ENCODE data around the gene BMAL1.

The BMAL1 gene

DNA sequence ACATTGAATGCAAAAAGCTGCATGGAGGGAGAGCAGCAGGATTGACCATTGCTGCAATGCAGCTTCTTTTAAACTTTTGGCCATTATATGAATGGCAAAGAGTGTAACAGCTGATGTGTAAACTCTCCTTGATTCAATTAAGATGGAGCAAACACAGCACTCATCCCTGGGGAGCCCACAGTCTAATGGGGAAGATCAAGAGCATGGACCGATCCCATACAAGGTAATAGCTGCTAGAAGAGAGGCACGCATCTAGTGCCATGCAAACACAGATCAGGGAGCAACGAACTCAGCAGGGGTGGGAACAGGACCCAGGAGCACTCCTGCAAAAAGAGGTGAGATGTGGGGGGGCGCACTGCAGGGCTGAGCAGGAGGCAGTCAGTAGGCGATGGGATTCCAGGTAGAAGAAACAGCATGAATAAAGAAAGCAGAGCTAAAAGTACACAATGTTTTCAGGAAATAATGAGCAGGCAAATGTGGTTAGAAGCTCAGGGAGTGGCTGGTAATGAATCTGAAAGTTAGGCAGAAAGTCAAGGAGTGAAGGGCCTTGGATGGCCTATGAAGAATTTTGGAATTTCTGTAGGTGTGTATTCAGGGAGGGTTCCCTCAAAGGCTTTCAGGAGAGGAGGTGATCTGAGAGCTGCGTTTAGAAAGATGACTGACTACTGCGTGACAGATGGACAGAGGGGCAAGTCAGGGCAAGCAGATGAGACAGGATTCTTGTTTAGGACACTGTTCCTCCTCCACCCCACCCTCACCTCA lies 17.2 kb upstream of the BMAL1 start:
- no peak for FAIRE-seq
- no peak for TF ChIP-seq SPI1 (IDR thresholded peaks at IDR 0.05; ENCODE audit: low read depth, low read length)
- no peak for TF ChIP-seq TAF1 (IDR thresholded peaks at IDR 0.05; ENCODE audit: low read depth, low read length)
- no peak for TF ChIP-seq PAX5 (IDR thresholded peaks at IDR 0.05; ENCODE audit: insufficient read depth, low read length, severe bottlenecking)
- TF ChIP-seq POLR2AphosphoS5 (IDR thresholded peaks at IDR 0.05; ENCODE audit: low read depth, low read length): no peak
- TF ChIP-seq POLR2A (IDR thresholded peaks at IDR 0.05; ENCODE audit: low read depth, low read length): no peak
- no peak for TF ChIP-seq POU2F2 (IDR thresholded peaks at IDR 0.05; ENCODE audit: low read depth, low read length)
- no peak for DNase-seq (ENCODE audit: insufficient read length, low spot score)

DNA sequence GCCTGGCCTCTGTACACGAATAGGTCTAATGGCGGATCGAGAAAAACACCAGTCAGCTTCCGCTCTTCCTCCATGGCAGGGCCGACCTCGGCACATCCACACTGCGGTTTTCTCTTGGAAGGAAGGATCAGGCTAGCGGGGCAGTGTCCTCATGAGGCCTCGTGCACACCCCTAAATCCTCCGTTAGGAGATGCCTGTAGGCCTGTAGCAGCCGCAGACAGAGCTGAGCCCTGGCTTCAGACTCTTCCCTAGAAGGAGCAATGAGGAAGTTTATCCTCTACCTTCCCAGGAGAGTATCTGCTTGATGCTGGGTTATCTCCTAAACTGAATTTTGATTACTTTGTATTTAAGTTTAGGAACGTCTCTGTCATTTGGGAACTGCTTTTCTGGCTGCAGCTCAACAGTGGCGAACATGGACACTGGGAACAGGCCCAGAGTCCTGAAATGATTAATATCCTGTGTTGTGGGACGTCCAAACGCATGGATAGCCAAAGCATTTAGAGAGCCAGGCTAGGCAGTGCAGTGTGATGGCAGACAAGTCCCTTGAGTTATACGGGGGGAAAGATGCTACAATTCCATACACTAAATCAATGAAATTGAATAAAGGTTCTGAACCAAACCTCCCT lies 16.5 kb upstream of the BMAL1 start:
- FAIRE-seq (no peak), DNase-seq (ENCODE audit: insufficient read length, low spot score) (no peak)
- TF ChIP-seq SPI1 (IDR thresholded peaks at IDR 0.05; ENCODE audit: low read depth, low read length) (no peak), TAF1 (IDR thresholded peaks at IDR 0.05; ENCODE audit: low read depth, low read length) (no peak)

DNA sequence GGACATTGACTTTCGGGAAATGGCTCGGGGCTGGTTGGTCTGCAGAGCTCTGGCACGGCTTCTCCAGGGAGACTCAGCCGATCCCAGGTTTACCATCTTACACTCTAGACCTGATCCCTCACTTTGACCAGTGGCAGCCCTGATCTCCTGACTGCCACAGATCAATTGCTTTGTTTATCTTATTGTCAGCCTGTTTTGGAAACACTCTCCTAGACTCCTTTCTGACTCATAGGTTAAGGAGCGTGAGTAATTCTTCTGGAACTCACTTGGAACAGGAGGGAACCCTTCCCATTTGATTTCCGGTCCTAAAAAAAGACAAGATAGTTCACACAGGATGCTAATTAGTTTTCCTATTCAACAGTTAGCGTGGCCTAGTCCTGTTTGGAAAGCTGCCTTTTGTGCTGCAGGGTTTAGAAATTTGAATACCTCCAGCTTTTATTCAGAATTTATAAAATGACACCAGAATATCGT lies 16.0 kb upstream of the BMAL1 start:
- FAIRE-seq (no peak), DNase-seq (ENCODE audit: insufficient read length, low spot score) (no peak)
- no peak for TF ChIP-seq POLR2A (IDR thresholded peaks at IDR 0.05; ENCODE audit: low read depth, low read length)
- no peak for TF ChIP-seq PAX5 (IDR thresholded peaks at IDR 0.05; ENCODE audit: insufficient read depth, low read length, severe bottlenecking)
- TF ChIP-seq TAF1 (IDR thresholded peaks at IDR 0.05; ENCODE audit: low read depth, low read length): no peak
- TF ChIP-seq SPI1 (IDR thresholded peaks at IDR 0.05; ENCODE audit: low read depth, low read length): no peak
- no peak for TF ChIP-seq POU2F2 (IDR thresholded peaks at IDR 0.05; ENCODE audit: low read depth, low read length)
- no peak for TF ChIP-seq POLR2AphosphoS5 (IDR thresholded peaks at IDR 0.05; ENCODE audit: low read depth, low read length)

DNA sequence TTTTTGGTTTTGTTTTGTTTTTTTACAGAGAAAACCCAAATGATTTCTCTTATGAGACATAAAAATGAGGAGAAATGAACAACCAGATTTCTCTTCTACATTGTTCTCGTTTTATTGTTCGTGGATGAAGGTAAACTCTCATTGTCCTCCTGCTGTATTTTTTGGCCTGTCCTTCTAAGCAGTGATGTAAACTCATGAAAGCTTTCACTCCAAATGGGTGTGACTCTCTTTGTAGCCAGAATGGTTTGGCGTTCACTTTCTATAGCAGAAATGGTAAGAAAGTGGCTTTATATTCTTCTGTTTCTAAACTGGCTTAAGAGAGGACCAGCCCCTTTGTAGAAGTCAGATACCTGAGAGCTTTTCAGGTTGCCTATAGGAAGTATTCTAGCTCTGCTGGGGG lies 15.5 kb upstream of the BMAL1 start:
- FAIRE-seq (no peak), DNase-seq (ENCODE audit: insufficient read length, low spot score) (no peak)
- TF ChIP-seq TAF1 (IDR thresholded peaks at IDR 0.05; ENCODE audit: low read depth, low read length) (no peak), POLR2AphosphoS5 (IDR thresholded peaks at IDR 0.05; ENCODE audit: low read depth, low read length) (no peak), PAX5 (IDR thresholded peaks at IDR 0.05; ENCODE audit: insufficient read depth, low read length, severe bottlenecking) (no peak), POLR2A (IDR thresholded peaks at IDR 0.05; ENCODE audit: low read depth, low read length) (no peak), SPI1 (IDR thresholded peaks at IDR 0.05; ENCODE audit: low read depth, low read length) (no peak), POU2F2 (IDR thresholded peaks at IDR 0.05; ENCODE audit: low read depth, low read length) (no peak)

DNA sequence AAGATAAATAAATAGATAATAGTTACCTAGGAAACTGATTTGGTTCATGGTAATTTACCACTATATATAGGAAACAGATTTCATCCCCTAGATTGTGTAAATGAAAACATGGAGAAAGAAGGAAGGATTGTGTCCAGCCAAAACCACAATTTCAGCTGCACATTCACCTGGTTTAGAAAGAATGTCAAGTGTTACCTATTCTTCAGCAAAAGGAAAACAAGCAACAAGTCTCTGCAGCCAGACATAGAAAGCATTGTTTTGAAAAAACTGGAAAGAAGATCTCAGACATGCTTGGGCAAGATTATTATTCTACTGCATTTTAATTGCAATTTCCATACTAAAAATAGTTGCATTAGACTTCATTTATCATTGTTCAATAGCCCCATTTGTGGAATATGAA lies 8.8 kb upstream of the BMAL1 start:
- no peak for FAIRE-seq
- TF ChIP-seq TAF1 (IDR thresholded peaks at IDR 0.05; ENCODE audit: low read depth, low read length) (no peak), PAX5 (IDR thresholded peaks at IDR 0.05; ENCODE audit: insufficient read depth, low read length, severe bottlenecking) (no peak), POU2F2 (IDR thresholded peaks at IDR 0.05; ENCODE audit: low read depth, low read length) (no peak), POLR2AphosphoS5 (IDR thresholded peaks at IDR 0.05; ENCODE audit: low read depth, low read length) (no peak), POLR2A (IDR thresholded peaks at IDR 0.05; ENCODE audit: low read depth, low read length) (no peak), SPI1 (IDR thresholded peaks at IDR 0.05; ENCODE audit: low read depth, low read length) (no peak)
- no peak for DNase-seq (ENCODE audit: insufficient read length, low spot score)

DNA sequence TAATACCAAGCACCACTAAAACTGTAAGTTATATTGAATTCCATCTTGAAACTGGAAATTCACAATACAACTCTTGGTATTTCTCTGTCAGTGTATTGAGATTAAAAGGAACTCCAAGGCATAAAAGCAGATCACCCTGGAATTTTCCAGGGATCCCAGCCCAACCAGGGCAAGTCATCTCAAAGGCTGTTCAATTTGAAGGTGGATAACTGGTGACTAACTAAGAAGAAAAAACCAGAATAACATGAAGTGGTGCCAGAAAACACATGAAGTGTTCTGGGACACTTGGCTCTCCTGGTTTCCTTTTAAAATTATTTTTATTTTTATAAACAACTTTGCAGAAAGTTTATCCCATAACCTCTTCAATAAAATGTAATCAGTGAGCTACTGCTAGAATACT lies 7.8 kb upstream of the BMAL1 start:
- FAIRE-seq: no peak
- no peak for DNase-seq (ENCODE audit: insufficient read length, low spot score)
- no peak for TF ChIP-seq POU2F2 (IDR thresholded peaks at IDR 0.05; ENCODE audit: low read depth, low read length)
- TF ChIP-seq POLR2A (IDR thresholded peaks at IDR 0.05; ENCODE audit: low read depth, low read length): no peak
- TF ChIP-seq POLR2AphosphoS5 (IDR thresholded peaks at IDR 0.05; ENCODE audit: low read depth, low read length): no peak
- TF ChIP-seq SPI1 (IDR thresholded peaks at IDR 0.05; ENCODE audit: low read depth, low read length): no peak
- TF ChIP-seq TAF1 (IDR thresholded peaks at IDR 0.05; ENCODE audit: low read depth, low read length): no peak
- TF ChIP-seq PAX5 (IDR thresholded peaks at IDR 0.05; ENCODE audit: insufficient read depth, low read length, severe bottlenecking): no peak

DNA sequence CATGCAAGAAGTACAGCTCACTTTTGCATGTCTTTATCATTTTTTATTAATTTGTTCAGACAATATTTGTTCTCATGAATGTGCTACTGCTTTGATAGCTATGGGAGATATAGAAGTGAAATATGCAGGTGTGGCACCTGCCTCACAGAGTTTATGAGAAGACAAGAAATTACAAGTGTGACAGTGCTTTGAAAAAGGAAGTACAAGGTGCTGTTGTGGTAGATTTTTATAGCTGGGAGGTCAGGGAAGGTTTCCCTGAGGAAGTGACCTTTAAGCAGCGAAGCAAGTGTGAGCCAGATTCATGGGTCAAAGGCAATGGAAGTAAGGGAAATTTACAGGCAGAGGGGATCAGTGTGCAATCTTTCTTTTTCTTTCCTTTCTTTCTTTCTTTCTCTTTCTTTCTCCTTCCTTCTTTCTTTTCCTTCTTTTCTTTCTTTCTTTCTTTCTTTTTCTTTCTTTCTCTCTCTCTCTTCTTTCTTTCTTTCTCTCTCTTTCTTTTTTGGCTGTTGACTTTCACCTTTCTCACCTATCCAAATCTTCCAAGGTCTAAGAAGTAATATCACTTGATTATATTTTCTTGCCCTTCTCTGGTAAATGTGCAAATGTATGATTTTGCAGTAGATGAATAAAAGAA lies 6.4 kb upstream of the BMAL1 start:
- DNase-seq (ENCODE audit: insufficient read length, low spot score) (no peak), FAIRE-seq (no peak)
- TF ChIP-seq POLR2AphosphoS5 (IDR thresholded peaks at IDR 0.05; ENCODE audit: low read depth, low read length) (no peak), SPI1 (IDR thresholded peaks at IDR 0.05; ENCODE audit: low read depth, low read length) (no peak), PAX5 (IDR thresholded peaks at IDR 0.05; ENCODE audit: insufficient read depth, low read length, severe bottlenecking) (no peak), POLR2A (IDR thresholded peaks at IDR 0.05; ENCODE audit: low read depth, low read length) (no peak), TAF1 (IDR thresholded peaks at IDR 0.05; ENCODE audit: low read depth, low read length) (no peak), POU2F2 (IDR thresholded peaks at IDR 0.05; ENCODE audit: low read depth, low read length) (no peak)

DNA sequence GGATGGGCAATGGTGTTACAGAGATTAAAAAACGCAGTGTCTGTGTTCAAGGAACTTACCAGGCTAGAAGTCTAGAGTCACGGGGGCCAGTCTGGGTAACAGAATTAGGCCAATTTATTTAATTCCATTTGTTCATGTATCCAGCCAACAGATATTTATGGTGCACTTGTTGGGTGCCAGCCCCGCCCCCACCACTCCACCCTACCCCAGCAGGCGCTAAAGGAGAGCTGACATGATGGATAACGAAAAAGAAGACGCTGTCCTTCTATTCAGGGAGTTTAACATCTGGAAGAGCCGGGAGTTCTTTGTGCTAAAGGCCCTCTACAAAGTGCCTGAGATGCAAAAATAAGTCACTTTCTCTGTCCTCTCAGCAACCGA lies 1.1 kb upstream of the BMAL1 start:
- no peak for TF ChIP-seq SPI1 (IDR thresholded peaks at IDR 0.05; ENCODE audit: low read depth, low read length)
- no peak for TF ChIP-seq POU2F2 (IDR thresholded peaks at IDR 0.05; ENCODE audit: low read depth, low read length)
- no peak for TF ChIP-seq POLR2A (IDR thresholded peaks at IDR 0.05; ENCODE audit: low read depth, low read length)
- TF ChIP-seq TAF1 (IDR thresholded peaks at IDR 0.05; ENCODE audit: low read depth, low read length): no peak
- no peak for TF ChIP-seq PAX5 (IDR thresholded peaks at IDR 0.05; ENCODE audit: insufficient read depth, low read length, severe bottlenecking)
- no peak for TF ChIP-seq POLR2AphosphoS5 (IDR thresholded peaks at IDR 0.05; ENCODE audit: low read depth, low read length)
- no peak for FAIRE-seq
- no peak for DNase-seq (ENCODE audit: insufficient read length, low spot score)

Measured in GM12891 (cell line).